ENCODE measurements around the gene ZNF414. TPM values are rescaled to one million over a fixed set of nuclear protein-coding genes. Genes with fewer than 3 reads are reported as not detected.

Gene ZNF414
- total RNA-seq, 1 experiment from 2014 or later, result 26.7 TPM

- ChIA-PET POLR2A (ENCODE audit: low non-redundant PET) (no interaction called here), CTCF (no interaction called here)
- no TSS peak for BruUV-seq (replicated peaks)
- H3K27me3 ChIP-seq (replicated peaks; ENCODE audit: insufficient read depth, low read depth, low read length, poor library complexity), result no peaks in the 10 kb centered on the region
- TF ChIP-seq CTCF (conservative IDR thresholded peaks at IDR 0.05; ENCODE audit: low read depth, low read length) (no peak), EZH2 (IDR thresholded peaks at IDR 0.05; ENCODE audit: borderline replicate concordance, low read depth, low read length, poor library complexity, severe bottlenecking) (no peak)
- peaks cover 20% of the 10 kb centered on the region for H3K4me1 ChIP-seq (ENCODE audit: insufficient read depth, low read length, poor library complexity, severe bottlenecking)
- H3K9me3 ChIP-seq (ENCODE audit: low read depth, low read length, poor library complexity, severe bottlenecking), result no peaks in the 10 kb centered on the region
- H3K4me3 ChIP-seq (ENCODE audit: low read depth, low read length, poor library complexity, severe bottlenecking), result no peak overlapping the region
- H3K27ac ChIP-seq (ENCODE audit: low read depth, low read length, poor library complexity, severe bottlenecking), result no peak overlapping the region
- DNase-seq (ENCODE audit: low spot score), result no peak
- intact Hi-C loops (cut with micrococcal nuclease; ENCODE audit: unreplicated experiment), result no loop called here
- H3K36me3 ChIP-seq (ENCODE audit: insufficient read depth, low read length, poor library complexity, severe bottlenecking), result peaks cover 83% of the 10 kb centered on the region
Measured at GRCh38 chr19:8463365-8463764, 50.6 kb downstream of the ZNF414 start.

- H3K4me1 ChIP-seq (ENCODE audit: insufficient read depth, low read length, poor library complexity, severe bottlenecking), result peaks cover 26% of the 10 kb centered on the region
- H3K4me3 ChIP-seq (ENCODE audit: low read depth, low read length, poor library complexity, severe bottlenecking), result no peak overlapping the region
- peaks cover 83% of the 10 kb centered on the region for H3K36me3 ChIP-seq (ENCODE audit: insufficient read depth, low read length, poor library complexity, severe bottlenecking)
- no peak for TF ChIP-seq EZH2 (IDR thresholded peaks at IDR 0.05; ENCODE audit: borderline replicate concordance, low read depth, low read length, poor library complexity, severe bottlenecking)
- ChIA-PET CTCF (no interaction called here), POLR2A (ENCODE audit: low non-redundant PET) (no interaction called here)
- intact Hi-C loops (cut with micrococcal nuclease; ENCODE audit: unreplicated experiment), result no loop called here
- no peak for DNase-seq (ENCODE audit: low spot score)
- no peaks in the 10 kb centered on the region for H3K27me3 ChIP-seq (replicated peaks; ENCODE audit: insufficient read depth, low read depth, low read length, poor library complexity)
- no TSS peak for BruUV-seq (replicated peaks)
- H3K9me3 ChIP-seq (ENCODE audit: low read depth, low read length, poor library complexity, severe bottlenecking), result no peaks in the 10 kb centered on the region
- no peak overlapping the region for H3K27ac ChIP-seq (ENCODE audit: low read depth, low read length, poor library complexity, severe bottlenecking)
Measured at GRCh38 chr19:8462571-8462970, 51.4 kb downstream of the ZNF414 start.

- no peak for TF ChIP-seq EZH2 (IDR thresholded peaks at IDR 0.05; ENCODE audit: borderline replicate concordance, low read depth, low read length, poor library complexity, severe bottlenecking)
- TF ChIP-seq CTCF (conservative IDR thresholded peaks at IDR 0.05; ENCODE audit: low read depth, low read length), result no peak
- no peak overlapping the region for H3K27ac ChIP-seq (ENCODE audit: low read depth, low read length, poor library complexity, severe bottlenecking)
- ChIA-PET POLR2A (ENCODE audit: low non-redundant PET) (no interaction called here), CTCF (no interaction called here)
- H3K27me3 ChIP-seq (replicated peaks; ENCODE audit: insufficient read depth, low read depth, low read length, poor library complexity), result no peaks in the 10 kb centered on the region
- BruUV-seq (replicated peaks), result no TSS peak
- no peak overlapping the region for H3K4me3 ChIP-seq (ENCODE audit: low read depth, low read length, poor library complexity, severe bottlenecking)
- no peaks in the 10 kb centered on the region for H3K9me3 ChIP-seq (ENCODE audit: low read depth, low read length, poor library complexity, severe bottlenecking)
- peaks cover 30% of the 10 kb centered on the region for H3K4me1 ChIP-seq (ENCODE audit: insufficient read depth, low read length, poor library complexity, severe bottlenecking)
- intact Hi-C loops (cut with micrococcal nuclease; ENCODE audit: unreplicated experiment), result no loop called here
- H3K36me3 ChIP-seq (ENCODE audit: insufficient read depth, low read length, poor library complexity, severe bottlenecking), result peaks cover 83% of the 10 kb centered on the region
- DNase-seq (ENCODE audit: low spot score), result no peak
Measured at GRCh38 chr19:8461891-8462290, 52.1 kb downstream of the ZNF414 start.

- ChIA-PET CTCF (no interaction called here), POLR2A (ENCODE audit: low non-redundant PET) (no interaction called here)
- intact Hi-C loops (cut with micrococcal nuclease; ENCODE audit: unreplicated experiment), result no loop called here
- TF ChIP-seq CTCF (conservative IDR thresholded peaks at IDR 0.05; ENCODE audit: low read depth, low read length) (no peak), EZH2 (IDR thresholded peaks at IDR 0.05; ENCODE audit: borderline replicate concordance, low read depth, low read length, poor library complexity, severe bottlenecking) (no peak)
- peaks cover 83% of the 10 kb centered on the region for H3K36me3 ChIP-seq (ENCODE audit: insufficient read depth, low read length, poor library complexity, severe bottlenecking)
- H3K4me3 ChIP-seq (ENCODE audit: low read depth, low read length, poor library complexity, severe bottlenecking), result no peak overlapping the region
- no peak overlapping the region for H3K27ac ChIP-seq (ENCODE audit: low read depth, low read length, poor library complexity, severe bottlenecking)
- BruUV-seq (replicated peaks), result no TSS peak
- H3K9me3 ChIP-seq (ENCODE audit: low read depth, low read length, poor library complexity, severe bottlenecking), result no peaks in the 10 kb centered on the region
- no peak for DNase-seq (ENCODE audit: low spot score)
- H3K4me1 ChIP-seq (ENCODE audit: insufficient read depth, low read length, poor library complexity, severe bottlenecking), result peaks cover 30% of the 10 kb centered on the region
- no peaks in the 10 kb centered on the region for H3K27me3 ChIP-seq (replicated peaks; ENCODE audit: insufficient read depth, low read depth, low read length, poor library complexity)
Measured at GRCh38 chr19:8461376-8461775, 52.6 kb downstream of the ZNF414 start.
